Nephron progenitor cell (in vitro differentiated cells): ENCODE results near the gene SLC12A3.
A peak's percentile ranks its signal among the peaks of the same experiment; 100 is the strongest.

ENCODE experiments used
- DNase-seq: peaks from one replicate; pipeline ENCODE4 v3.0.0; 2021
- H3K27ac Mint-ChIP-seq: 2 replicates; pipeline ENCODE4 v1.8.0; 2021; ENCODE audit warnings: mild to moderate bottlenecking, moderate library complexity, mixed read lengths
- H3K27me3 Mint-ChIP-seq: 2 replicates; pipeline ENCODE4 v1.8.0; 2021; ENCODE audit warnings: mild to moderate bottlenecking, low read depth, mixed read lengths; ENCODE audit not compliant: poor library complexity
- H3K36me3 Mint-ChIP-seq: 2 replicates; pipeline ENCODE4 v1.8.0; 2021; ENCODE audit warnings: low read depth, mixed read lengths
- H3K4me1 Mint-ChIP-seq: 2 replicates; pipeline ENCODE4 v1.8.0; 2021; ENCODE audit warnings: mixed read lengths
- H3K4me3 Mint-ChIP-seq: 2 replicates; pipeline ENCODE4 v1.8.0; 2021; ENCODE audit warnings: mild to moderate bottlenecking, moderate library complexity, mixed read lengths
- H3K9me3 Mint-ChIP-seq: 2 replicates; pipeline ENCODE4 v1.8.0; 2021; ENCODE audit warnings: mild to moderate bottlenecking, moderate library complexity, mixed read lengths
- CTCF ChIP-seq: fragments of 200-600 bp; sonication (generic); IDR thresholded peaks from 2 replicates; pipeline ENCODE4 v1.5.0; 2021; ENCODE audit warnings: antibody characterized with exemption

The SLC12A3 gene

GRCh38 chr16:56929639-56930038 lies 64.6 kb downstream of the SLC12A3 start:
- H3K9me3 Mint-ChIP-seq, result peaks cover 3% of the 10 kb centered on the region
- peaks cover 32% of the 10 kb centered on the region for H3K27me3 Mint-ChIP-seq
- peaks cover 35% of the 10 kb centered on the region for H3K4me1 Mint-ChIP-seq
- H3K4me3 Mint-ChIP-seq, result no peak overlapping the region
- no peaks in the 10 kb centered on the region for H3K36me3 Mint-ChIP-seq
- TF ChIP-seq CTCF, result no peak
- no peak for DNase-seq
- H3K27ac Mint-ChIP-seq, result no peak overlapping the region

GRCh38 chr16:56930486-56931270 lies 65.7 kb downstream of the SLC12A3 start:
- H3K4me3 Mint-ChIP-seq, result peak overlapping the region; percentile 78
- H3K27me3 Mint-ChIP-seq, result peaks cover 29% of the 10 kb centered on the region
- H3K27ac Mint-ChIP-seq, result peak overlapping the region; percentile 99
- no peak for TF ChIP-seq CTCF
- DNase-seq, result no peak
- H3K36me3 Mint-ChIP-seq, result peaks cover 9% of the 10 kb centered on the region
- peaks cover 45% of the 10 kb centered on the region for H3K4me1 Mint-ChIP-seq
- peaks cover 3% of the 10 kb centered on the region for H3K9me3 Mint-ChIP-seq

- Mint-ChIP-seq H3K4me3 (peak overlapping the region; percentile 96), H3K27me3 (peaks cover 26% of the 10 kb centered on the region), H3K9me3 (peaks cover 3% of the 10 kb centered on the region), H3K36me3 (peaks cover 14% of the 10 kb centered on the region), H3K27ac (peak overlapping the region; percentile 99), H3K4me1 (peaks cover 45% of the 10 kb centered on the region)
- DNase-seq, result peak; percentile 19
- no peak for TF ChIP-seq CTCF
Observed at GRCh38 chr16:56931271-56931891, 66.4 kb downstream of the SLC12A3 start.

- peak; percentile 96 for DNase-seq
- no peak for TF ChIP-seq CTCF
- Mint-ChIP-seq H3K4me3 (peak within 1 kb of the TSS; percentile 96), H3K9me3 (peaks cover 3% of the 10 kb centered on the region), H3K36me3 (peaks cover 21% of the 10 kb centered on the region), H3K27ac (peak within 1 kb of the TSS; percentile 99), H3K4me1 (peaks cover 45% of the 10 kb centered on the region), H3K27me3 (peaks cover 22% of the 10 kb centered on the region)
Observed at GRCh38 chr16:56931892-56932720, 67.1 kb downstream of the SLC12A3 start, which contains the start of gene HERPUD1. TSS of gene HERPUD1 (plus strand) at chr16:56932142. CDS start at chr16:56932245, 103 bp downstream.

- peak overlapping the region; percentile 96 for H3K4me3 Mint-ChIP-seq
- no peak for TF ChIP-seq CTCF
- H3K9me3 Mint-ChIP-seq, result peaks cover 3% of the 10 kb centered on the region
- peaks cover 45% of the 10 kb centered on the region for H3K4me1 Mint-ChIP-seq
- H3K27me3 Mint-ChIP-seq, result peaks cover 13% of the 10 kb centered on the region
- peak; percentile 54 for DNase-seq
- peaks cover 30% of the 10 kb centered on the region for H3K36me3 Mint-ChIP-seq
- peak overlapping the region; percentile 99 for H3K27ac Mint-ChIP-seq
Observed at GRCh38 chr16:56932721-56933619, 68.0 kb downstream of the SLC12A3 start.
